ENCODE measurements around the gene MICA.
"Not testable (repeated sequence)": the region's sequence is repeated elsewhere in the genome, so short reads cannot be mapped to it uniquely, and the experiment has no call there.

MICA gene

DNA sequence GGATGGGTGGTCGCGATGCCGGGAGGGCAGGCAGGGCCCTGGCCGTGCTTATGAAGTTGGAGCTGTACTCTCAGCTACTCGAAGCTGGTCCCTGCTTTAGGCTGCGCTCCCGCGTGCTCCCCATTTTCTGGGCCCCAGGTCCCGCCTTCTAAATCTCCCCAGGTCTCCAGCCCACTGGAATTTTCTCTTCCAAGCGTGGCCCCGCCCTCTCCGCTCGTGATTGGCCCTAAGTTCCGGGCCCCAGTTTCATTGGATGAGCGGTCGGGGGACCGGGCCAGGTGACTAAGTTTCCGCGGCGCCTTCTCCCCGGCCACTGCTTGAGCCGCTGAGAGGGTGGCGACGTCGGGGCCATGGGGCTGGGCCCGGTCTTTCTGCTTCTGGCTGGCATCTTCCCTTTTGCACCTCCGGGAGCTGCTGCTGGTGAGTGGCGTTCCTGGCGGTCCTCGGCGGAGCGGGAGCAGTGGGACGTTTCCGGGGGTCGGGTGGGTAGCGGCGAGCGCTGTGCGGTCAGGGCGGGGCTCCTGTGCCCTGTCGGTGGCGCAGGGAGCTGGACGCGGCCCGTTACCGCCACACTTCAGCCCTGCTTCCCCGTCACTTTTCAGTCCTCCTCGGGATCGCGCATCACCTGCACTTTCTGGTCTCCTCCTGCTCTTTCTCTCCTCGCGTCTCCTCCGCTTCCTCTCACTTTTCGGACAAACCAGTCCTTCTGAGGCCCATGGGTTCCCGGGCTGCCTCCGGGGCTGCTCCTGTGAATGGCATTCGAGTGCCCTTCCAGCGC is at the start of gene MICA:
Gene MICA (plus strand): TSS at position 313 of the 778 bp plus-strand sequence. CDS start 38 bp downstream, at position 351.
- DNase-seq = peak; percentile 63 to 67

DNA sequence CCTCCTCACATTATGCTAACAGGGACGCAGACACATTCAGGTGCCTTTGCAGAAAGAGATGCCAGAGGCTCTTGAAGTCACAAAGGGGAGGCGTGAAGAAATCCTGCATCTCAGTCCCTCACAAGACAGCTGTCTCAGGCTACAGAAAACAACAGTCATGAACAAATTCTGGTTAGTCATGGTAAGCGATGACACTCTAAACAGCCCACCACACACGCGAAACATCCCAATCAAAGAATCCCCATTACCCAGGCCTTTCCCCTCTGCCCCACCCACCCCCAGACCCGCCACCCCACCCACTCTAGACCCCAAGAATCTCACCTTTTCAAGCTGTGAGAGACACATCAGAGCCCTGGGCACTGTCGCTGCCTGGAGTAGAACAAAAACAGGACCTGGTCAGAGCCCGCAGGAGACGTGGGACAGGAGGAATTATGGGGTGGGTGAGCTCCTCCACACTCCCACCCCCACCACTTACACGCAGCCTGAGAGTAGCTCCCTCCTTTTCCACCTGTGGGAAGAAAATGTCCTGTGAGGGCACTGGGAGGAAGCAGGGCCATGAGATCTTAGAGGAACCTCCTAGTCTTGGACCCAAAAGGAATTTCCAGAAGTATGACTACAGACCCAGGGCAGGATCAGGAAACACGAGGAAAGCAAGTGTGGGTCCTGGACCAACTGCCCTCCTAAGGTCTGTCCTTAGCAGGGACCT is 49.1 kb upstream of the MICA start:
- DNase-seq = no peak

DNA sequence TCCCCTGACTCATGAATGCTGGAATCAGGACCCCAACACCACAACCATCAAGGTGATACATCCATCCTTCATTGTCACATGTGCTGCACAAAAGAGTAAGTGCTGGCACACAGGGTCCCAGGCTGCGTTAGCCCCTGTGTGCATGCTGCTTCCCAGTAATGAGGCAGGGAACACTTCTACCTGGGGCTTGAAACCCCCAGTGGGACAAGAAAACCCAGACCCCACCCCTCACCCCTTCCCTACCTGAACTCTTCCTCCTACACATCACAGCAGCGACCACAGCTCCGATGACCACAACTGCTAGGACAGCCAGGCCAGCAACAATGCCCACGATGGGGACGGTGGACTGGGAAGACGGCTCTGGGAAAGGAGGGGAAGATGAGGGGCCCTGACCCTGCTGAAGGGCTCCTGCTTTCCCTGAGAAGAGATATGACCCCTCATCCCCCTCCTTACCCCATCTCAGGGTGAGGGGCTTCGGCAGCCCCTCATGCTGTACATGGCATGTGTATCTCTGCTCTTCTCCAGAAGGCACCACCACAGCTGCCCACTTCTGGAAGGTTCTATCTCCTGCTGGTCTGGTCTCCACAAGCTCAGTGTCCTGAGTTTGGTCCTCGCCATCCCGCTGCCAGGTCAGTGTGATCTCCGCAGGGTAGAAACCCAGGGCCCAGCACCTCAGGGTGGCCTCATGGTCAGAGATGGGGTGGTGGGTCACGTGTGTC is 48.4 kb upstream of the MICA start:
- no peak for DNase-seq

DNA sequence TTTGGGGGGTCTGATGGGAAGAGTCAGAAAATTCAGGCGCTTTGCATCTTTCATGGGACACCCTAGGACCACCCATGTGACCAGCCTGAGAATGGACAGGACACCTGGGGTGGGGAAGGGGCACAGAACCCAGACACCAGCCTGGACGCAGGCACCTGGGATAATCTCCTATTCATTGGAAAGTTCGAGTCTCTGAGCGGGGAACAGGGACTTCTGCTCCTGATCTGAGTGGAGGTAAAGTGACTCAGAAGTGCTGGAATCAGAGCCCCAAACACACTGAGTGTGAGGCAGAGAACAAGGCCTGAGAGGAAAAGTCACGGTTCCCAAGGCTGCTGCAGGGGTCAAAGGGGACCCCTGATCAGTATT is 47.8 kb upstream of the MICA start:
- DNase-seq = no peak

DNA sequence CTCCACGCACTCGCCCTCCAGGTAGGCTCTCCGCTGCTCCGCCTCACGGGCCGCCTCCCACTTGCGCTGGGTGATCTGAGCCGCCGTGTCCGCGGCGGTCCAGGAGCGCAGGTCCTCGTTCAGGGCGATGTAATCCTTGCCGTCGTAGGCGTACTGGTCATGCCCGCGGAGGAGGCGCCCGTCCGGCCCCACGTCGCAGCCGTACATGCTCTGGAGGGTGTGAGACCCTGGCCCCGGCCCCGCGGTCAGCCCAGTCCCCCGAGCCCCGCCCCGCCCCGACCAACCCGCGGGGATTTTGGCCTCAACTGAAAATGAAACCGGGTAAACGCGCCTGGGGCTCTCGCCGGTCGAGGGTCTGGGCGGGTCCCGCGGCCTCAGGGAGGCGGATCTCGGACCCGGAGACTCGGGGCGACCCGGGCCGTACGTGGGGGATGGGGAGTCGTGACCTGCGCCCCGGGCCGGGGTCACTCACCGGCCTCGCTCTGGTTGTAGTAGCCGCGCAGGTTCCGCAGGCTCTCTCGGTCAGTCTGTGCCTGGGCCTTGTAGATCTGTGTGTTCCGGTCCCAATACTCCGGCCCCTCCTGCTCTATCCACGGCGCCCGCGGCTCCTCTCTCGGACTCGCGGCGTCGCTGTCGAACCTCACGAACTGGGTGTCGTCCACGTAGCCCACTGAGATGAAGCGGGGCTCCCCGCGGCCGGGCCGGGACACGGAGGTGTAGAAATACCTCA is 47.0 kb upstream of the MICA start:
- peak in 1 of 2 donors; percentile 30 for DNase-seq

DNA sequence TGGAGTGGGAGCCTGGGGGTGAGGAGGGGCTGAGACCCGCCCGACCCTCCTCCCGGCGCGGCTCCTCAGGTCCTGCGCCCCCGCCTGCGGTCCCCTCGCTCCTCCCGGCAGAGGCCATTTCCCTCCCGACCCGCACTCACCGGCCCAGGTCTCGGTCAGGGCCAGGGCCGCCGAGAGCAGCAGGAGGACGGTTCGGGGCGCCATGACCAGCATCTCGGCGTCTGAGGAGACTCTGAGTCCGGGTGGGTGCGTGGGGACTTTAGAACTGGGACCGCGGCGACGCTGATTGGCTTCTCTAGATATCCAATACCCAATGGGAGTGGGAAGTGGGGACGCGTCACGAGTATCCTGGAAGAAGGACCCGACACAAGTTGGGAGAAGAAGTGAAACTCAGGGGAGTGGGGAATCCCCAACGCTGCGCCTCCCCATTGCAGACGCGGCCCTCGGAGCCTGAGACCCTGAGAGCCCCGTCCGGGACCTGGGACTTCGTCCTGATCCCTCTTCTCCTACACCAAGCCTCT is 46.4 kb upstream of the MICA start, which contains the start of gene HLA-B:
Gene HLA-B (minus strand): TSS at position 234 of the 521 bp plus-strand sequence. CDS start 21 bp downstream, at position 213.
- peak; percentile 56 to 66 for DNase-seq

DNA sequence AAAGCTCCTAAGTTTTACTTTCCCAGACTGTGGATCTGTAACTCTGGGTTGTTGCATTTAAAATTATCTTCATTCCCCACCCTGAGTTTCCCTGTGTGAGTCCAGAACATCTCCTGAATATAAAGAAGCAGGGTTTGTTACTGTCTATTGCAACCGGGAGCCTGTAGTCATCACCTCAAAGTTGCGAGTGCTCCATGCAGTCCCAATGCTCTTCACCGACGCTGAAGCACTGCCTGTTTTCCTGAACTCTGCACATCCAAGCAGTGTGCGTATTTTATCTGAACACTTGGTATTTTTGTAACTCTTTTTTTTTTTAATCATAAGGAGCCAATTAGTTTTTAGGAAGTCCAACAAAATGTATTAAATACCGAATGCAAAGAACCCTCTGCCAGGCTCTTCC is 45.5 kb upstream of the MICA start:
- no peak for DNase-seq

DNA sequence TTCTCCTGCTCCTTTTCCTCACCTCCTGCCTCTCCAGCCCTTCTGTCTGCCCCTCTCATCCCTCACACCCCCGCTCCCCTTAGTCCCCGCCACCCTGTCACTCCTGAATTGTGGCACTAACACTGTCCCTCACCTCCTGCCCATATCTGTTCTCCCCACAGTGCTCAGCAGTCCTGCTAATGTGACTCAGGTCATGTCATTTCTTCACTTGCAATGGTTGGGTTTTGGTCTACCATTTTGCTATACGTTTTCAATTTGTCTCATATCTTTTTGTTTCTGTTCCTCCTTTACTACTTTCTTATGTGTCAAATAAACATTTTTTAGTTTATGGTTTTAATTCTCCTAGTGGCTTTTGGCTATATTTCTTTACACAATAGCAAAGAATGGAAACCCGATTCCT is 45.1 kb upstream of the MICA start:
- no peak for DNase-seq

DNA sequence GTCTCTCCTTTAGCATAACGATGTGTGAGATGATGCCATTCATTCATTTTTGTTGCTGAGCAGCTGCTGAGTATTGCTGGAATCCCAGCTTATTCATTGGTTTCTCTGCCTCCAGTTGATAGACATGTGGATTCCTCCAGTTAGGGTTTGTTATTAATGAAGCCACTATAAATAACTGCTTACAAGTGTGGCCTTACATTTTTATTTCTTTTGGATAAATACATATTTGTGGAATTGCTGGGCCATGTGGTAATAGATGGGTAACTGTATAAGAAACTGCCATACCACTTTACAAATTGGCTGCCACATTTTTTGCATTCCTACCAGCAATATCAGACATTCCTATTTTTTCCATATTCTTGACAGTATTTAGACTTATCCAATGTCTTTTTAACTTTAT is 43.8 kb upstream of the MICA start:
- no peak for DNase-seq

DNA sequence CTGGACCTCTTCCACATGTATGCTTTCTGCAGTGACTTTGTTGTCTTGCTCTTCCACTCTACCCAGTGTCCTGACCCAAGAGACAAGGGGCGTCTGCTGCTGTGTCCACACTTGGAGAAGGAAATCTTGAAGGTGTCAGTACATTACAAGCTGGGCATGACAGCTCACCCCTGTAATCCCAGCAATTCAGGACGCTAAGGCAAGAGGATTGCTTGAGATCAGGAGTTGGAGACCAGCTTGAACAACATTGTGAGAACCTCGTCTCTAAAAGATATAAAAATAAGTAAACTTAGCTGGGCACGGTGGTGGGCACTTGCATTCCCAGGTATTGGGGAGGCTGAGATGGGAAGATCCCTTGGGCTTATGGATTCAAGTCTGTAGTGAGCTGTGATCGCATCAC is 40.6 kb upstream of the MICA start:
- no peak for DNase-seq

DNA sequence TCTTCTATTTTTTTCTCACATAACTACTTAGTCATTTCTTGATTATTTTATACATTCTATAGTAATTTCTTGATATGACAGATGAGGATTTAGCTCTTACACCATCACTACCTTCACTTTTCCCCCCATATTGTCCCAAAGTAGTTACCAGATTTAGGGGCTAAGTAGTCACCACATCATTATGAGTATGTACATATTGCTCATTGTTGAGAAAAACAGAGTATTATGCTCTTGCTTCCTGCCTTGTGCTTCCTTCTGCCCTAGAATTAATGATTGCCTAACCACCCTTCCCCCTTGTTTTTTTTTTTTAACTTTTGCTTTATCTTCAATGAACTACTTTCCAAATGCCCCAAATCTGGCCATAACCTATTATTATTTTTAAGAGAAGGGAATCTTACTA is 39.6 kb upstream of the MICA start:
- DNase-seq = no peak

DNA sequence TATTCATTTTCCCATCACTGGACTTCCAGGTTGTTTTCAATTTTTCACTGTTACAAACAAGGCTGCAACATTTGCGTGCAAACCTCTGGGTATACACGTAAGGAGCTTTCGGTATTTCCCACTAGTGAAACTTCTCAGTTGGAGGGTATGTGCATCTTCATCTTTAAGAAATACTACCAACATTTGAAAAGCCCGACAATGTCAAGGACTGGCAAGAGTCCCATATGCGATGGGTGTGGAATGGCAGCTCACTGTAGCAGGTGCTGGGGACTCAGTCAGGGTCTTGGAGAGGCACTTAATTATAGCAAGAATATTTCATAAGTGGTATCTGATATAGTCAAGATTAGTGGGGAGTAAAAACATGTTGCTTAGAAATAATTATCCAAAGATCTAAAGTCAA is 37.5 kb upstream of the MICA start:
- DNase-seq = no peak

DNA sequence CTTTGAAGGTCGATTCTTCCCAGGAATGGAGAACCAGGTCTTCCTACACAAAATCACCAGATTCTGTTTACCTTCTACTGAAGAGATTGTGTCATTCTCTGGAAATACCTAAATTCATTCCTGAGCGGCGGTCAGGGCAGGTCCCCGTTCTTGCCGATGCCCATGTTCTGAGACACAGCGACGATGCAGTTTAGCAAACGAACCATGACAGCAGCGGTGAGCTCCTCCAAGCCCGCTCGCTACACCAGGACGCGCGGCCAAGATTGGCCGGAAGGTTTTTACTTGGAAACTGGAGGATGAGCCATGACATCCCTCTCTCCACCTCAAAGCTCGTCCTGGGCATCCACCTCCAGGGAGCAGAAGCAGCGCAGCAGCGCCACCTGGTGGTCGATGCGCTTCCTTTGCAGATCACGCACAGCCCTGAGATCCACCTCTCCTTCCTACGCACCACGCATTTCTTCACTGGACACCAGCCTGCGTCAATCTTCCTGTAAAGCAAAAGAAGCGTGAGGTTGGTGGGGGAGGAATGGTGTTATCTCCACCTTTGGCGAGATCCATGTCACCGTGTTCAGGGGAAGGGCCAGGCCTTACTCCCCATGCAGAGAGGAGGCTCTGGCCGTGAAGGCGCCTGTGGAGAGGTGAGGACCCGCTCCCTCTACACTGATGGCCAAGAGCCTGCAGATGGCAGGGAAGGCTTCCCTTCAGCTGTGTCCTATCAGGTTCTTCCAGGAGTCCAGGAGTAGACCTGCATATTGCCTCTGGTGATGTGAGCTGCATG is 36.5 kb upstream of the MICA start:
- peak; percentile 83 to 88 for DNase-seq

DNA sequence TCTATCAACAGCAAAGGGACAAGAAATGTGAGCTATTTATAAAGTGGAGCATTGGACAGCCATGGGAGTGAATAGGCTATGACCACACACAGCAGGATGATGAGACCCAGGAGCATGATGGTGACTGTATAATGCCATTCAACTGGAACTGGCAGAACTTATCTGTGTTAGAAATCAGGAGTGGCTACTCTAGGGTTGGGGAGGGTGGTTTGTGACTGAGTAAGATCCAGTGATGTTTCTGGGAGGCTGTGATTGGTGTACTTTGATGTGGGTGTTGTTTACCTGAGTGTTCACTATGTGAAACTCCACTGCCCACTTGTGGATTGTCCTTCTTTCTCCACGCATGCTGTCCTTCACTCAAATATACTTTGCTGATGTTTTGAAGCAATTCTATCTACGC is 34.9 kb upstream of the MICA start:
- no peak for DNase-seq

DNA sequence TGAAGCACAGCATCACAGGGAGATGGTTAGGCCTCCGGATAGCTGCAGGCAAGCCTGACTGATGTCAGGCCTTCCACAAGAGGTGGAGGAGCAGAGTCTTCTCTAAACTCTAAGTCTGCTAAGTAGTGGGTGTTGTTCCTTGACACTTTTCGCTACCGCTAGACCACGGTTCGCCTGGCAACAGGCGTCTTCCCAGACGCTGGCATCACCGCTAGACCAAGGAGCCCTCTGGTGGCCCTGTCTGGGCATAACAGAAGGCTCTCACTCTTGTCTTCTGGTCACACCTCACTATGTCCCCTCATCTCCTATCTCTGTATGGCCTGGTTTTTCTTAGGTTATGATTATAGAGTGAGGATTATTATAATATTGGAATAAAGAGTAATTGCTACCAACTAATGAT is 29.3 kb upstream of the MICA start:
- DNase-seq = not testable (repeated sequence)

DNA sequence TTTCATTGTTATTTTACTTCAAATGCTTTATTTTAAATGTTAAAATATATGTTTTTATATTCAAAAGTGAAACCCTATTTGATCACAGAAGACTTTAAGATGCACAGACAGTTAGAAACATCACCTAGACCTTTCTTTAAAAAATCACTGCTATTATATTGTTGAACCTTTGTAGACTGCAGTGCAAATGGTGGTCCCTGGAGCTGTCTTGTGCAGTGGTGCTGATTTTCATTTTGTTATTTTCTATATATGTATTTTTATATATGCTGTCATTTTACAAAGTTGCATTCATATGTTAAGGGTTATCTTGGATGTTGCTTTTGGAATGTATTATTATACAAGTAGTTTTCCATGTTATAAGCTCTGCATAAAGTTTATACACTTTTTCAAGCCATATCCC is 27.7 kb upstream of the MICA start:
- no peak for DNase-seq

DNA sequence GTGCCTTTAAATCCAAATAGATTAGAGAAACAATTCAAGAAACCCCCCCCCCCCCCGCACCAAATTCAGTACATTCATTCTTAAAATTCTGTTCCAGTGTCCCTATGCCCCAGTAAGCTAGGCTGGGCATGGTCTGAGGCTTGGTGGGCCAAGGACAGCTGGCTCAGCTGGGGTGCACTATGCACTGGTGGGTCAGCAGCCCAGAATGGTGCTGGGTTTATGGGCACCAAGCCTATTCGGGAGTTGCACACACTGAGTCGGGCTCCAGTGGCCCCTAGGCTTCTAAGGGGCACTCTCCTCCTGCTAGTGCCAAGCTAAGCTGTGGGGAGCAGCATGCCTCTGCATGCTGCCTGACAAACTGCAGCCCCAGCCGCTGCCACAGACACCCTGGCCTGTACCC is 26.4 kb upstream of the MICA start:
- DNase-seq = no peak

DNA sequence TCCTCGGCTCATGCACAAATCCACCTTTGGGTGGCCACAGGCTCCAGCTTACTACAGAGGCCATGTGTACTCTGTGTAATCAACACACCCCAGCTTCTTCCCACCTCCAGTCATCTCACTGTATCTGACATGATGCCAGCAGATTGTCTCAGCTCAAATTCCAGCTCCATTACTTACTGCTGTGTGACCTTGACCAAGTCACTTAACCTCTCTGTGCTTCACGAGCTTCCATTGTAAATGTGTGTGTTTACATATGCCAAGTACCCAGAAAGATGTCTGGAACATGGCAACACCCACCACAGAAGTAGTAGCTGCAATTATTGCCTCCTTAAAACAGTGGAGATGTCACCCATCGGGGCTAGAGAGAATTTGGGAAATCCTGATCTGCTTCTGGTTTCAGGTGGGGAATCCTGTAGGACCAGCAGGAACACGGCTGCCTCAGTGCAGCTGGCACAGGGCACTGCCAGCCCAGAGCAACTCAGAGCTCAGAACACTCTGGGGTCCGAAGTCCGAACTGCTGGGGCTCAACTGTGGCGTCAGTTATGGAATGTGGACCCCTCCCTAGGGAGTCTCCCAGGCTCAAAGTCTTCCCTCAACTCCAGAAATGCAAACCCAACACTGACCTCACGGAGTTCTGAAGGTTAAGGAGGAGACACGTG is 25.2 kb upstream of the MICA start:
- DNase-seq = no peak

DNA sequence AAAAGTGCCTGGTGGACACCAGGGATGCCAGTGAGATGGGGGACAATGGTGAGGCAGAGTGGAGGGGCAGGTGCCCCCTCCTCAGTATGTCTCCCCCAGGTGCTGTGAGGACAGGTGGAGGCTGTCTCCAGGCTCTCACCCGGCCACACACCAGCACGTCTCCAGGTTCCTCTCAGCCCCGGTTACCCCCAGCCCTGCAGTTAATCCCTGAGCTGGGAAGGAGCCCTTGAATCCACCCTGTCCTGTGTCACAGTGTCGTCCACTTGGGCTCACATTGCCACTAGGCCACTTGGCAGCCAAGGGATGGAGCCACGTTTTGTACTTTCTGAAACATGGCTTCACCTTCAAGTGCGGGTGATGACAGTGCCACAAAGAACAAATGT is 24.7 kb upstream of the MICA start:
- no peak for DNase-seq

DNA sequence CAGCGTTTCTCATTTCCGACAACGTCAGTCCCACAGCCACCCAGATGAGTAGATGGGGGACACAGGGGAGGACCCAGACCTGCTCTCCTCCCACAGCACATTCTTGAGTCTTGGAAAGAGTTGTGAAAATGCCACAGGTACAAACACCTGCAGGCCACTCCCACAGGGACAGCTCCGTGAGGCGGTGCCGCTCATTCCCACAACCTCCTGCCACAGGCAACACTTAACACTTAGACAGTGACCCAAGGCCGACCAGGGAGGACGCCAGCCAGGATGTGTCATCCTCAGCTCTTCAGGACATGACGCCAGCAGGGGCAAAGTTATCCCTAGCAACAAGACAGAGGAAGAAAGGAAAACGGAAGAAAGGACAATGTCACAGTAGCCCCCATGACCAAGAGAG is 23.5 kb upstream of the MICA start:
- no peak for DNase-seq

DNA sequence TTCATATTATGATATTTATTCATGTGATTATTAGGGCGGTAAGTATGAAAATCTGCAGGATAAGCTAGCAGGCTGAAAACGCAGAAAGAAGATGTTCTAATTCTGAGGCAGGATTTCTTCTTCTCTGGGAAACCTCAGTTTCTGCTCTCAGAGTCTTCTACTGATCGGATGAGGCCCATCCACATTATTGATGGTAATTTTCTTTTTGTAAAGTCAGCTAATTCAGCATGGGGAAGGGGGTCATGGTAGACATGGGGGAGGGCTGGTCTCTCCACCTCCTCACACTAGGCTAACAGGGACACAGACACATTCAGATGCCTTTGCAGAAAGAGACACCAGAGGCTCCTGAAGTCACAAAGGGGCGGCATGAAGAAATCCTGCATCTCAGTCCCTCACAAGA is 21.7 kb upstream of the MICA start:
- DNase-seq = no peak

DNA sequence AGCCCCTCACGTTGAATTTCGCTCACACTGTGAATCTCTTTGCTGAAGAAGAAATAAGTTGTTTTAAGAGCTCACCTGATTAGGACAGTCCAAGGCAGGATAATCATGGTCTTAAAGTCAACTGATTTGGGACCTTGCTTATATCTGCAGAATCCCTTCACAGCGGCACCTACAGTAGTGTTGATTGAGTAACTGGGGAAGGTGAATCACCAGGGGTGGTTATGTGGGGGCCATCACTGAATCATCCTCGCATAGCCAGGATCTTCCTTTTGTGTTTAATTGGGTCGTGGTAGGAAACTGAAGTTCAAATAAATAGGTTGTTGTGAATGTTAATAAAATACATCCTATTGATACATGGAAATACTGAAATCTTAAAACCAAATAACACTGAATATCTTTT is 20.2 kb upstream of the MICA start:
- no peak for DNase-seq

Measured in stimulated activated CD4-positive, alpha-beta T cell treated with anti-CD3 and anti-CD28 coated beads, Interleukin-2, amount 100 ng/mL, for 48 hours (primary cell).